ENCODE results near the gene CENPM. TPM values are rescaled to one million over a fixed set of nuclear protein-coding genes. Genes with fewer than 3 reads are reported as not detected.

Gene CENPM
- total RNA-seq, 2 donors from 2014 or later, result not detected

DNA sequence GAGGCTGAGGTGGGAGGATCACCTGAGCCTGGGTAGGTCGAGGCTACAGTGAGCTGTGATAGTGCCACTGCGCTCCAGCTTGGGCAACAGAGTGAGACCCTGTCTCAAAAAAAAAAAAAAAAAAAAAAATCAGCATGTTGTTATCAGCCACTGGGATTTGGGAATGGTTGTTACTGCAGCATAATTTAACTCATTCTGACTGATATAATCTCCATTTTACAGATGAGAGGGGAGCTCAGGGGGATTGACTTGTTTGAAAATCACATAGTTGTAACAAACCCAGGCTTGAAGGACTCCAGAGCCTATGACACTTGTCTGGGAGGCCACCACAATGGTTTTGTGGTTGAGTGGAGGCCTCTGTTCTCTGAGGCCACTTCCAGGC lies 19.3 kb upstream of the CENPM start:
- DNase-seq (ENCODE audit: low spot score) (no peak), ATAC-seq (ENCODE audit: insufficient number of reproducible peaks, low FRiP score, low read depth) (no peak)
- H3K27ac ChIP-seq, result no peak overlapping the region
- H3K36me3 ChIP-seq, result no peaks in the 10 kb centered on the region
- no peaks in the 10 kb centered on the region for H3K4me1 ChIP-seq (ENCODE audit: control insufficient read depth in 1 of 2, low read depth in 2 of 2)
- H3K9me3 ChIP-seq, result no peaks in the 10 kb centered on the region
- H3K4me3 ChIP-seq, result no peak overlapping the region
- H3K27me3 ChIP-seq (replicated peaks; ENCODE audit: insufficient read depth), result no peaks in the 10 kb centered on the region
- TF ChIP-seq, protein P1, sequence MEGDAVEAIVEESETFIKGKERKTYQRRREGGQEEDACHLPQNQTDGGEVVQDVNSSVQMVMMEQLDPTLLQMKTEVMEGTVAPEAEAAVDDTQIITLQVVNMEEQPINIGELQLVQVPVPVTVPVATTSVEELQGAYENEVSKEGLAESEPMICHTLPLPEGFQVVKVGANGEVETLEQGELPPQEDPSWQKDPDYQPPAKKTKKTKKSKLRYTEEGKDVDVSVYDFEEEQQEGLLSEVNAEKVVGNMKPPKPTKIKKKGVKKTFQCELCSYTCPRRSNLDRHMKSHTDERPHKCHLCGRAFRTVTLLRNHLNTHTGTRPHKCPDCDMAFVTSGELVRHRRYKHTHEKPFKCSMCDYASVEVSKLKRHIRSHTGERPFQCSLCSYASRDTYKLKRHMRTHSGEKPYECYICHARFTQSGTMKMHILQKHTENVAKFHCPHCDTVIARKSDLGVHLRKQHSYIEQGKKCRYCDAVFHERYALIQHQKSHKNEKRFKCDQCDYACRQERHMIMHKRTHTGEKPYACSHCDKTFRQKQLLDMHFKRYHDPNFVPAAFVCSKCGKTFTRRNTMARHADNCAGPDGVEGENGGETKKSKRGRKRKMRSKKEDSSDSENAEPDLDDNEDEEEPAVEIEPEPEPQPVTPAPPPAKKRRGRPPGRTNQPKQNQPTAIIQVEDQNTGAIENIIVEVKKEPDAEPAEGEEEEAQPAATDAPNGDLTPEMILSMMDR (IDR thresholded peaks at IDR 0.05), result no peak

DNA sequence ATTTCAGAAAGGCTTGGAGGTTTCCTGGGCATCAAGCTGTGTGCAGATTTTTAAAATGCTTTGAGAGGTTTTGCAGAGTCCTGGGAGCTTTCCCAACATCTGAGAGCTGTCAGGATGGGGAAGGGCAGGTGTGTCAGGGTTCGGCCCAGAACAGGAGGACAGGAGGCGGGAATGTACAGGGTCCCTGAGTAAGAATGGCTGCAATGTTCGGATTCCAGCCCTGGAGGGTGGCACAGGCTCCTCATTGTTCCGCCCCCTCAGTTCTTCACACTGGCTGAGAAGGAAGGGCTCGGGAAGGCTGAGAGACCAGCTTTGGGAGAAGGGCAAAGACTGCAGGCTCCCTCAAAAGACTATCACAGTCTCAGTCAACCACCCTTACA lies 17.1 kb upstream of the CENPM start:
- no peak overlapping the region for H3K27ac ChIP-seq
- no peaks in the 10 kb centered on the region for H3K4me1 ChIP-seq (ENCODE audit: control insufficient read depth in 1 of 2, low read depth in 2 of 2)
- no peak overlapping the region for H3K4me3 ChIP-seq
- H3K36me3 ChIP-seq, result no peaks in the 10 kb centered on the region
- no peaks in the 10 kb centered on the region for H3K27me3 ChIP-seq (replicated peaks; ENCODE audit: insufficient read depth)
- TF ChIP-seq, protein P1 (IDR thresholded peaks at IDR 0.05), result no peak
- no peak for ATAC-seq (ENCODE audit: insufficient number of reproducible peaks, low FRiP score, low read depth)
- no peak for DNase-seq (ENCODE audit: low spot score)
- no peaks in the 10 kb centered on the region for H3K9me3 ChIP-seq

DNA sequence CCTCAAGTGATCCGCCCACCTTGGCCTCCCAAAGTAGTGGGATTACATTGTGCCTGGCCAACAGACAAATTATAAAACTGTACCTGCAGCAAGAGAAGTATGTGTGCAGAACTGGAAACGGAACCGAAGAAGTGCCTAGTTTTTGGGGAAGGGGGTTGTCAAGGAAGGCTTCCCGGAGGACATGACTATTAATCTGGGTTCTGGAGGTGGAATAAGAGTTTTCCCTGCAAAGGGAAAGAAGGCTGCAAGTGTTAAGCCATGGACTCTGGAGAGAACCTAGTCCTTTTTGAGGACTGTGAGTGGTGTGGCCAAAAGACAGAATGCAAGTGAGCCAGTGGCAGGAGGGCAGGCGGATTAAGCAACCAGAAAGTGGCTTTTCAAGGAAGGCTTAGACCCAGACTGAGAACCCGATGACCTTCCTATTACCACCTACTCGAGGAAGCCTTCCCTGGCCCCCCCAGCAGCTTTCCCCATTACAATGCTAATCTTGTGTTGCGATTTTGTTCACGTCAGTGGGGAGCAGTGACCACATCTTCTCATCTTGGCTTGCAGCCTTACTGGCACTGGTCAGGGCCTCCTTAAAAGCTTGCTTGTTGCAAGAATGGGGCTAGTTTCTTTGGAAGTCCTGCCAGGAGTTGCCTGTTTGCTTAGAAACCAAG lies 16.6 kb upstream of the CENPM start:
- Histone ChIP-seq H3K9me3 (no peaks in the 10 kb centered on the region), H3K36me3 (no peaks in the 10 kb centered on the region), H3K4me1 (ENCODE audit: control insufficient read depth in 1 of 2, low read depth in 2 of 2) (no peaks in the 10 kb centered on the region), H3K4me3 (no peak overlapping the region), H3K27ac (no peak overlapping the region), H3K27me3 (replicated peaks; ENCODE audit: insufficient read depth) (no peaks in the 10 kb centered on the region)
- DNase-seq (ENCODE audit: low spot score) (no peak), ATAC-seq (ENCODE audit: insufficient number of reproducible peaks, low FRiP score, low read depth) (no peak)
- TF ChIP-seq, protein P1 (IDR thresholded peaks at IDR 0.05), result no peak

DNA sequence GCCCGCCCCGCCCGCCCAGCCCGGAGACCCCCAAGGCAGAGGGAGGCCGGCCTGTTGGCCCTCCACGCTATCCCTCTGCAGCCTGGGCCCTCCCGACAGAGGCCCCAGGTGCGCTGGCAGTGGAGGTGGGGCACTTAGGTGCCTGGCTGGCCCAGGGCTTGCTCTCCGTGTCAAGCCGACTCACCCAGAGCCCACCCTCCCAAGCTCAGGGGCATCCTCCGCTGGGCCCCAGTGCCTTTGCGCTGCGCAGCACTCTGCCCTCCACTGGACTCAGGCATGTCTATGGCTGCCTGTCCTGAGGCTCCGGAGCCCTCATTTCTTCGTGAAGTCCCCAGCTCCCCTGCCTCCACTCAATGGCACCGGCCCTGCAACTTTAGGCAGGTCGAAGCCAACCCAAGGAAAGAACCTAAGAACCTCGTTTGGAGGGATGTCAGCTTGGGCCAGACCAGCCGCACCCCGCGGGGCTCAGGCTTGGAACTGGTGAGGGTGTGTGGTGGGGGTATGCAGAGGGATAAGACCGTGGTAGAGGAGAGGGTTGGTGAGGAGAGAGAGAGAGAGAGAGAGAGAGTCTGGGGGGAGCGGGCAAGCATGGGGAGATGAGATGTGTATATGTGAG lies 11.1 kb upstream of the CENPM start:
- TF ChIP-seq, protein P1 (IDR thresholded peaks at IDR 0.05), result no peak

DNA sequence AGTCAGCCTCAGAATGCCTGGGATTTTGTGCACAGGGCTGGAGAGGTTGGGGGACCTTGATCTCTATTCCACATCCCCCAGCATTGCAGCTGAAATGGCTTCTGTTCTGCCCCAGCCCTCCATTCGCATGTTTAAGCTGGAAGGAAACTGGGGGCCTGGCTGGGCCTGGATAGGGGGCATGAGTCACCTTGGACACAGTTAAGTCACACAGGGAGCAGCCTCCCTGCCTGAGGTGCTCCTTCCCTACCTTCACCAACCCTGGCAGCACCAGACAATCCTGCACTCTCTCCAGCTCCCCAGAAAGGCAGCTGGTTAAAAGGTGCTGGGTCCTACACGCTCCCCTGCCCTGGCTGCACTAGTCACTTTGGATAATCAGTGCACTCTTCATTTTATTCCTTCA lies 5.8 kb upstream of the CENPM start:
- TF ChIP-seq, protein P1 (IDR thresholded peaks at IDR 0.05), result no peak
- H3K9me3 ChIP-seq, result no peaks in the 10 kb centered on the region
- H3K27me3 ChIP-seq (replicated peaks; ENCODE audit: insufficient read depth), result no peaks in the 10 kb centered on the region
- no peak overlapping the region for H3K27ac ChIP-seq
- H3K4me3 ChIP-seq, result no peak overlapping the region
- no peak for ATAC-seq (ENCODE audit: insufficient number of reproducible peaks, low FRiP score, low read depth)
- peaks cover 0 to 4% of the 10 kb centered on the region in 2 donors for H3K4me1 ChIP-seq (ENCODE audit: control insufficient read depth in 1 of 2, low read depth in 2 of 2)
- no peaks in the 10 kb centered on the region for H3K36me3 ChIP-seq
- no peak for DNase-seq (ENCODE audit: low spot score)

More for the DNA sequence above, 11.1 kb upstream of the CENPM start:
- Histone ChIP-seq H3K9me3 (no peaks in the 10 kb centered on the region), H3K36me3 (no peaks in the 10 kb centered on the region), H3K27ac (no peak overlapping the region), H3K4me3 (peak overlapping the region; percentile 41), H3K4me1 (ENCODE audit: control insufficient read depth in 1 of 2, low read depth in 2 of 2) (peaks cover 0 to 4% of the 10 kb centered on the region in 2 donors), H3K27me3 (replicated peaks; ENCODE audit: insufficient read depth) (no peaks in the 10 kb centered on the region)
- no peak for DNase-seq (ENCODE audit: low spot score)
- ATAC-seq (ENCODE audit: insufficient number of reproducible peaks, low FRiP score, low read depth), result no peak

Data from thoracic aorta (tissue), 2 donors.